Mesendoderm (in vitro differentiated cells): ENCODE measurements around the gene ZNF605. TPM values are rescaled to one million over a fixed set of nuclear protein-coding genes. Genes with fewer than 3 reads are reported as not detected.

Source experiments
- small RNA-seq: library from polyadenylated mRNA; stranded (forward); fragments of <200 nt; extraction: miRNeasy Mini kit (QIAGEN cat#:217004); gene quantifications from one replicate; pipeline ENCODE3, GENCODE V24; 2013; ENCODE audit not compliant: insufficient read depth

Gene ZNF605

Small RNA genes within 50 kb of the gene (small RNA-seq; reads per million reads assigned to genes)
- gene RNU4ATAC12P = not detected
